Activated T-cell treated with anti-CD3 and anti-CD28 coated beads for 4 hours (primary cell): ENCODE data around the gene TIMM21.

ENCODE experiments used
- DNase-seq: peaks from one replicate; pipeline ENCODE4 v3.0.0-alpha.2; 2020

The TIMM21 gene

DNA sequence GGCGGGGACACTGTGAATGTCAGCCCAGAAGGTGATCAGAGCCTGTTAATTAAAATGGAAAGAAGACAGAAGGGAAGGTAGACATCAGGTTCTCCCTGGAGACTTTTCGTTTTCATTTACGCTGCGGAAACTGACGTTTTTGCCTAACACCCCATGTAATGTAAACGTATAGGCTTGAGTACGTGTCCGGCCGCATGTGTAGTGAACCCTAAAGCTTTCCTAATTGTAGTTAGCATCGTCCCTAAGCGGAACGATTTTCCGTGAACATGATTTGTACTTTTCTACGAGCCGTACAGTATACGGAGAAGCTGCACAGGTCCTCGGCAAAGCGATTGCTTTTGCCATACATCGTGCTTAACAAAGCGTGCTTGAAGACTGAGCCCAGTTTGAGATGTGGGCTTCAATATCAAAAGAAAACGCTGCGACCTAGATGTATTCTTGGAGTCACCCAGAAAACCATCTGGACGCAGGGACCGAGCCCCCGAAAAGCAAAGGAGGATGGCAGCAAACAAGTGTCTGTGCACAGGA lies 284 bp downstream of the TIMM21 start:
- no peak for DNase-seq

DNA sequence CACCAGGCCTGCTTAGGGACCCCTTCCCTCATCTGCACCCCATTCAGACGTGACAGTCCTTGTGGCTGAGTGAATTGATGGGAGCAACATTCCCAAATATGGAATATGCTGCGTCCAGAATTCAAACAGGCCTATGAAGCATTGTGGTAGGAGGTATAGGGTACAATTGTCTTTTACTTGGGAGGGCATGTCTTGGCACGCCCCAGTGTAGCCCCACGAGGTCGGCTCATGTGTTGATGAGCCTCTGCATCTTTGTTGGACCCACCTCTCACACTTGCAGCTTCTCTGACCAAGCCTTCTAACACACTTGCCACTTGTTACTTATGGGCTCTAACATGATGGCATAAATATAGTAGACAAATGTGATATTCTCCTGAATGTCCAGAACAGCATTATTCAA lies 1.6 kb downstream of the TIMM21 start:
- no peak for DNase-seq

DNA sequence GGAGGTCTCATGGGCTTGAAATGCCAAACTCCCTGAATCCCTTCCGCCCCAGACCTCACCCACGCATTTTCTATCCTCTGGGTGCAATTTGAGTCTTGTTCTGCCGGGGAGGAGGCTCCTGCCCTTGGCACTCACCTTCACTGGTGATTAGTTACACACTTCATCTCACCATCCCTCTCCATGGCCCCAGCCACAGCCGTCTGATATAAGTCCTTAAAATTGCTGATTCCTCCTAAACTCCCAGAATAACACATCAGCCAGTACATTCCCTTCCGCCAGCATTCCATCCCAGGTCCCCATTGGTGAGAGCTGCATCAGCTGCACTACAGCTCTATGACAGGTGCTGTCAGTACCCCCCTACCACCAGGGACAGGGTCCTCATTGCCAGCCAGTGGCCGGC lies 3.9 kb downstream of the TIMM21 start:
- DNase-seq, result no peak

DNA sequence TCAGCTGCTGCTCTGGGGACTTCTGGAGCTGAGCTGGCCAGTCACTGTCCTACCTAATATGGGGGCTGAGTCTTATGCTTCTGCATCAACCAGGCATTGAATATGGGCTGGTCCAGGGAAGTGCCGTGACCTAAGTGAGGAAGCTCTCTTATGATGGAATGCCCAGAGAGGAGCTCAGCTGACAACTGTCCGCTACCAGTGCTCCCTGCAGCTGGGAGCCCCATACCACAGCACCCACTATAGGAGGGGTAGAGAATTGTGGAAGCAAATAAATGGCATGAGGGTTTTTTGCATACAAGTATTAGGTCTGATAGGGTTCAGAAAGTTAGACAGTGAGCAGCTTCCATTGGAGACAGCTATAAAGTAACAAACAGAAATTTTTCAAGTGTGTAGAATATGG lies 4.5 kb downstream of the TIMM21 start:
- DNase-seq, result no peak

DNA sequence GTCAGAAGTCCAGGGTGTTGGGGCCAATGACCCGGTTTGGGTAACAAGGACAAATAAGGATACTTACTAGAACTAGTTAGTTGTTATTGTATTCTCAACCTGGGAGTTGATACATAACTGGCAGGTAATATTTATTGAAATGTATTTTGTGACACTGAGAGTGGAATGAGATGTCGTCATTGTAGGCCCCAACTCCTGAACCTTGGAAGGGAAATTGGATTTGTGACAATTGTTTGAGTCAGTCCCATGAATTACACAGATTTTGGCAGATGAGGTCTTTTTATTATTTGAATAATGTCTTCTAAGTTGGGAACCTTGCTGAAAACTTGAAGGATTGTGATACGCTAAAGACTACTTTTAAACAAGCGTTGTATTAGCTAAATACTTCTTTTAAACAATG lies 5.1 kb downstream of the TIMM21 start:
- no peak for DNase-seq

DNA sequence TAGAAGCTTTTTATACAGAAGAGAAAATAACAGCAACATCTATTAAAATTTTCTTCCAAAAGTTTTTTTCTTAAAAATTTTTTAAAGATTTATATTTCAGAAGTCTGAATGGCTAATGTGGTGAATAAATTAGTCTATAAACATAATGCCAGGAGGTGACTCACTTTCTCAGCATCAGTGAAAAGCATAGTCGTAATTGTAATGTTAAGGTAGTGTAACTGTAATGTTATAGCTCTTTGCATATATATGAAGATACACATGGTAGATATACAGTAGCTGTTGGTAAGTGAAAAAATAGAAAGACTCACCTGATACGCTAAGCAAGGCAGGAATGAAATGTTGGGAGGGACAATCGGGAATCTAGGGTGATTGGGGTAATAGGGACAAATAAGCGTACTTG lies 5.5 kb downstream of the TIMM21 start:
- DNase-seq, result no peak

DNA sequence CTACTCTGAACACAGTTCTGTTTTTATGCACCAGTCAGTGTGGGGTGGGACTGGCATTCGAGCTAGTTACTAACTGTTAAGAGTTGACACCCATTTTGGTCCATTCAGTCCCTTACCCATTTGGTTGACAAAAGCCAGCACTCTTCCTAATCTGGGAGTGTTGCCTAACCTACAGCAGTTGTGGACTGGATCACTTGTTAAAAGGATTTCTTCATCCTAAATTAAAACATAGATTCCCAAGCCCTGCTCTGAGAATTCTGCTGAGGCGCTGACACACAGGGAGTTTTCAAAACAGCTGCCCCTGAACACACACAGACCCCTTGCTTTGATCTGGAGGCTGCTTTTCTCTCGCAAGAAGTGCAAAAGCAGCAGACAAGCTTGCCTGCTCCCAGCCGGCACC lies 6.4 kb downstream of the TIMM21 start:
- no peak for DNase-seq

DNA sequence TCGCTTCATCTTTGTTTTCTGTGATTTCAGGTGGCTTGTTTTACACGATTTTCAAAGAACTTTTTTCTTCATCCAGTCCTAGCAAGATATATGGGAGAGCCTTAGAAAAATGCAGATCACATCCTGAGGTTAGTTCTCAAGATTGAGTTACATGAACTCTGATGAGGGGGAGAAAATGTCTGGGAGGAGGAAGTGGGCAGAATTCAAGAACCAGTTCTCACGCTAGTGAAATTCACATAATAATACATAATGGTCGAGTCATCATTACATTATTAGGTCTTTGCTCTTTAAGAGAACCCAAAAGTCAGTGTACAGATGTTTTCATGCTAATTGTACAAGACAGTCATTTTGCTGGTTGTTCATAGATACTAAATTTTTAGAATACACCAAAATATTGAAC lies 7.0 kb downstream of the TIMM21 start:
- no peak for DNase-seq

DNA sequence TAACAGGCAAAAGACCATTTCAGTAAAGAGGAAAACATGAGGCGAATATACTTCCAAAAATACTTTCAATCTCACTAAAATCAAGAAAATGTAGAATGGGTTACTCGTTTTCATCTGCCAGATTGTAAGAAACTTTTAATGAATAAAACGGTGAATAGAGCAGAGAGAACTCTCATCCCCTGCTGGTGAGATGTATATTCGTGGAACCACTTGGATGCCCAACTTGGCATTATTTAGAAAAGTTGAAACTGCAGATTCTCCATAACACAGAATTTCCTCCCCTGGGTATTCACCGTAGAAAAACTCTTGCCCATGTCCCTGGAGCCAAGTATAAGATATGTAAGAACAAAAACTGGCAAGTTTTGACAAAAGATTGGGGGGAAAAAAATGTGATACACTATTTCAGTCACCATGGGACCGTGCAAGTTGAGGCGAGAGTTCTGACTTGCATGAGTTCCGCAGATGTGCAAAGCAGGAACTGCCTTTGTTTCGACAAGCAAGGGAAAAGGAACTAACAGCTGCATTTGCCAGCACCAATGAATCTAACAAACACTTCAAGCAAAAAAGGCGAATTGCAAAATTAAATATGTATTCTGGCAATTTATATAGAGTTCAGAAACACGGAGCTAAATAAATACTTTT lies 14.8 kb downstream of the TIMM21 start:
- DNase-seq, result no peak

DNA sequence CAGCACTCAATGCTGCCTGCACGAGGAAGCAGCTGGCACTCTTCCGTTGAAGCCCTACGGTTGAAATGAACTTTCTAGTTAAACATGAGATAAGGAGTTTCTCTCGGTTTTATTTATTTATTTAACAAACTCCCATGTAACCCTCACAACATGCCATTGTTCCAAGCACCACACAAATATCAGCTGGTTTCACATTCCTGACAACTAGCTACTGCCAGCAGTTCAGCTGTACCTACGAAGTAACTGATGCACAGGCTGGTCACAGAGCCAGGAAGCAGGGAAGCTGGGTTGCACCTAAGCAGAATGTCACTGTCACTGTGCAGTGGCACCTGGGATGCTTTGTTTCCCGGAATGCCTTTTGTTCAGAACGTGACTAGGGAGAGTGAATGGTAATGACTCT lies 18.1 kb downstream of the TIMM21 start:
- DNase-seq, result no peak

DNA sequence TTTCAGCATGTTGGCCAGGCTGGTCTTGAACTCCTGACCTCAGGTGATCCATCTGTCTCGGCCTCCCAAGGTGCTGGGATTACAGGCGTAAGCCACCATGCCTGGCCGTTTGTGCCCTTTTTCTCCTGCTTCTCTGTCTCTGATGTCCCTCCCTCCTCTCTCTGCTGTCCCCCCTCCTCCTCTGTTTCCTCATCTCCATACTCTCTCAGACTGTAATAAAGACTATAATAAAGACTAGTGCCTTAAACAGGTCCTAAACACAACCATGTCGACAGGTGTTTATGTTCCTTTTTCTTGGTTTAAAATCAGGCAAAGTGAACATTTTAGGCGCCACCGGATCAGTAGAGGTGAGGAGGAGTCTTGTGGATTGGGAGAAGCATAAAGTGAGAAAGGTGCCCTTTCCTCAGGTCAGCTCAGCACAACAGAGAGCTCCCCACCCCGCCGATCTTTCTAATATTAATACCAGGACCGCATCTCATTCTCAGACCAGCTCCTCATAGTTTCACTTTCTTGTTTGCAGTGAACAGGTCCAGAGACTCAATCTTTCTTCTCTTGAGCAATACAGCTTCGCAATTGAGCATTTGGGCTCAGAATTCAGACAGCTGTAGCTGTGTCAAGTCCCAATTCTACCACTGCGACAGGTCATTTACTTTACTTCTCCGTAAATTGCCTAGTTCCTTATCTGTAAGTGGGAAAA lies 23.7 kb downstream of the TIMM21 start:
- DNase-seq, result no peak

DNA sequence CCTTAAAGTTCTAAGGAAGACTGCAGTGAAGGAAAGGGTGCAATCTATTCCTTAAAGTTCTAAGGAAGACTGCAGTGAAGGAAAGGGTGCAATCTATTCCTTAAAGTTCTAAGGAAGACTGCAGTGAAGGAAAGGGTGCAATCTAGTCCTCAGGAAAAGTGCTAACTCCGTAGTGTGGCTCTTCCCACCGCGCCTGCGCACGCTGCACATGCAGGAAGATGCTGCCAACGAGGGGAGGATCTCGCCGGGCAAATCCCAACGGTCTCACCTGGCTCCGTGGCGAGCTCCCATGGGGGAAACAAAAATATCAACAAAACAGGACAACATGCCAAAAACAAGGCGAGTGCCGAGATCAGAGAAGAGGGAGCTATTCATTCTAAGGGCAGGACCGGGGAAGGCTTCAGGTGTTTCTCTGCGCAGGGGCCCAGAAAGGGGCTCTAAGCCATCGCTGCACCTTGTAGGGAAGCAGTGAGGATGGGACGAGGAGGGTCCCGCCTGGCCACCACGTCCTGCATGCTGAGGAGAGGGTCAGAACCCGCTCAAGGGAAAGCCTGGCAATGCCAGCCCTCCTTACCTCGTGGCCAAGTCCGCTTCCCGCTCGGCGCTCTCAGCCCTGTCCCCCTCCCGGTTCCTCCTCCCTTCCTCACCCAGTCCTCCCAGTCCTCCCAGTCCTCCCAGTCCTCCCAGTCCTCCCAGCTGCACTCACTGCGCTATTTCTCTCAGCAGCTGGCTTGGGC lies 24.5 kb downstream of the TIMM21 start:
- no peak for DNase-seq

DNA sequence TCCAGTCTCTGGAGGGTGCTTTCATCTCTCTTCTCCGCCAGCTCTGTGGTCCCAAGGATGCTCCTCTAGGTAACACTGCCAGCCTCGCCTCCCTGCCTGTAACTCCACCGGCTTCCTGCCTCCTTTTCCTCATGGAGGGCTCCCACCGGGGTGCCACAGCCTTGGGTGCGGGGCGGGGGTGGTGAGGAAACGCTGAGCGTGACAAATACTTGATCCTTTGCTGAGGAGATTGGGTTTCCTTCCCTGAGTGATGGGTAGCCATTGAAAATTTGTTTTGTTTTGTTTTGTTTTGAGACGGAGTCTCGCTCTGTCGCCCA lies 25.1 kb downstream of the TIMM21 start:
- DNase-seq, result no peak

DNA sequence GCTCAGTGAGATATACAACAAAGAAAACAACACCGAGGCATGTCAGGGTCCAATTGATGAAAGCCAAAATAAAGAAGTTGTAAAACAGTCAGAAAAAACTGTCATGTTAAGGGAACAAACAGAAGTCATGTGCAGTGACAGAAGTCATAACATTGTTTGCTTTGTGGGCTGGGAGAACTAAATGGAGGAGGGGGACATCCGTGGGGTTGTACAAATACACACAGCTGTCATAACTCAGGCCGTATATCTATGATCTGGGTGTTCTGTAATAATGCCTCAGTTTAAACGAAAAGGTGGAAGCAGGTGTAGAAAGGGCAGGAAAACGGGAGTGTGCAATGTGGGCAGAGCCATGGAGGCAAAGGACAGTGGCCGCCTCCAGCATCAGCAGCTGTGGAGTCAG lies 27.3 kb downstream of the TIMM21 start:
- no peak for DNase-seq

DNA sequence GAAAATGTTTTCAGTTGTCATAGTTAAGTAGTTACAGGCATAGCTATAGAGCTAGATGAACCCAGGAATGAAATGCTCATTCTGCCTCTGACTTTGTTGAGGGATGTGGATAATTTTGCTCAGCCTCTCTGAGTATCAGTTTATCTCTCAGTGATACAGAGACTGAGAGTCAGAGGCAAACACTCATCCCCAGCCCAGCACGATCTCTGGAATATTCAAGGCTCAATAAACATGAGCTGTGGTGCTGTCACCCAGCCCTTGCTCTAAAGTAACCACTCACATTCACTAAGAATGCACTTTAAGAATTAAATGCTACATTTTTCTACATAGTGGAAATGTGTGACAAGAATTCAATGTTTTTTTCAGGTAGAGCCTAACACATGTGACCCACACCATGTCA lies 30.6 kb downstream of the TIMM21 start:
- no peak for DNase-seq

DNA sequence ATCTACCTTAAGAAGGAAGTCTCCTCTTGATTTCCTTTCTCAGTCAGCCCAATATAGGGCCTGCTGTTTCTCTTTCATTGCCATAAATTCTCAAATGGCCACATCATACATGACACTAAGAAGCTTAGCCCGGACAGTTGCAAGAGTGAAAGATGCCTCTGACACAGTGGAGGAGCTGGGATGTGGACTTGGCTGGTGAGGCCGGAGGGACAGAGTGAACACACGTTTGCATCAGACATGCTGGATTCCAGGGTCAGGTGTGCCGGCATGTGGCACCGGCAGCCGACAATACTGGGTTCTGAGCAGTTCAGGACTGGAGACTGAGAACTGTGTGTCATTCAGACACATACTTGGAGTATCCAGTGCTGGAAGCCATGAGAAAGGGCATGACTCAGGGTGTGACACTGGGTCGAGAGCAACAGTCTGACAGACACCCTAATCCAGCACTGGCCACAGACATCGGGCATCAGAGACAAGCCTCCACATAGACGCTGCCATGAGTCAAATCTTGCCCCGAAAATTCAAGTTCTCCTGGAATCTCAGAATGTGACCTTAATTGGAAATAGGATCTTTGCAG lies 31.4 kb downstream of the TIMM21 start:
- no peak for DNase-seq

DNA sequence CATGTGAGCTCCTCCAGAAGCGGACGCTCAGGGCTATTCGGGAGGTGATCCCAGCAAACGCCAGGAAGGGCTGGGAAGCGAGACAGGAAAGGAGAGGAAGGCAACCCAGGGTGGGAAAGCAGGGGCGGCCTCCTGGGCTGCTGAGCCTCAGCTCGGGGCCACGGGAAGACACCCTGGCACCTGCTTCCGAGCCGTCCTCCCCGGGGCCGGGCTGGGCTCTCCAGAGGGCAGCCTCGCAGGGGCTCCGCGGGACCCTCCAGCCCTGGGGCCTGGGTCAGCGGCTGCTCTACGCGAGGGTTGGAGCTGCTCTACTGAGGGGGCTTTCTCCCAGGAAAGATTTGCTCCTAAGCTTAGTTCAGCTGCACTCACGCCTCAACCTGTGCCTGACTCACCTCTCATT lies 34.0 kb downstream of the TIMM21 start:
- no peak for DNase-seq

DNA sequence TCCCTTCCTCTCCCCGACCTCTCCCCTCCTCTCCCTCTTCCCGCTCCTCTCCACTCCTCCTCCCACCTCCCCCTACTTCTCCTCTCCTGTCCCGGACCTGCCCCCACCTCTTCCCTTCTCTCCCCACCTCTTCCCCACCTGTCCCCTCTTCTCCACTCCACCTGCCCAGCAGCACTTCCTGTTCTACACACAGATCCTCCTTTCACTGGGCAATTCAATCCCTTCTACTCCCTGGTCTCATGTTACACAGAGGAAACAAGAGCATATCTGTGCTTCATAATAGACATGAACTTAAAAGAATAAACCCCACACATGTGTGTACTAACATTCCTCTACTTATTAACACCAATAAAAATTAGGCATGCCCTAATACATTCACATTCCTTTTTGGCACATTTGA lies 34.8 kb downstream of the TIMM21 start:
- DNase-seq, result no peak

DNA sequence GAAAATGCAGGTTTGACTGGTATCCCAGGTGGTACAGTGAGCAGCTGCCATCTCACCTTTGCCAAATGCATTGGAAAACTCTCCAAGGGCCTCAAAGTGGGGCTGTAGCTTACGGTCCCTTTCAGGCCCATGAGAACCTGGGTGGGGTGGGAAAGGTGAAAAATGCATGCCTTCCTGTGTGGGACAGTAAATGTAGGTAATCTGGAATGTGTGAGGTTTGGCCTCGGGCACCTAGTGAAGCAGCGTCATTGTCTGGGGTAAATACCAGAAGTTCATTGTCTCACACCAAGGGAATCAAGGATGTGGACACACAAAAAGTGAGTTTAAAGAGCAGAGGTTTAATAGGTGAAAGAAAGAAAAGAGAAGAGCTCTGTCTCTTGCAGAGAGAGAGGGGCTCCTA lies 36.6 kb downstream of the TIMM21 start:
- no peak for DNase-seq

DNA sequence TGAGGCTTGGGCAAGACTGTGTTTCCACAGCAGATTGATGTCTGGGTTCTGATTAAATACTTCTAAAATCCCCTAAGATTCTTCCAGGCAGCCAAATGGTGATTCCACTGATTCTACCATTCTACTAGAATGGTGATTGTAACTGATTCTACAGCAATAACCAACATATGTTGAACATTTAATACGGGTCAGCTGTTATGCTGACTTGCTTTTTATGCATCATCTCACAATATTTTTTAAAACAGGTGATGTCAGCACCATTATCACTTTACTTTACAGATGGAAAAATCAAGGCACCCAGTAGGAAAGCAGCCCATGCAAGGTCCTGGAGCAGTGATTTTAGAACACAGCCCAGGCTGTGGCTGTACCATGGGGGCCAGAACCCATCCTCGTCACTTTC lies 37.5 kb downstream of the TIMM21 start:
- no peak for DNase-seq

DNA sequence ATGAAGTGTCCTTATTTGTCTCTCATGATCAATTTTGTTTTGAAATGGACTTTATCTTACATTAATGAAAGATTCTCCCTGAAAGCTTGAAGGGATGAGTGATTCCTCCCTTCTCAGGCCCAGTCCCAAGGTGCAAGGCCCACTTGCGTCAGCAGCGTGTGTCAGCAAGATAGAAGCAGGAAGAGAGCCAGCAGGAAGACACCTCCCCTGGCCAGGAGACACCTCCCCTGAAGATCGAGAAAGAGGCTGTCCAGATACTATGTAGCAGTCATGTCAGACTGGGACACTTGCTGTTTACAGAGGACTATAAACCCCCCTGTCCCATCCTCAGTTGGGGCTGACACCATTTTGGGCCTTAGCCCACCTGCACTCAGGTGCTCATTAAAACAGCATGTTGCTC lies 38.3 kb downstream of the TIMM21 start:
- no peak for DNase-seq

DNA sequence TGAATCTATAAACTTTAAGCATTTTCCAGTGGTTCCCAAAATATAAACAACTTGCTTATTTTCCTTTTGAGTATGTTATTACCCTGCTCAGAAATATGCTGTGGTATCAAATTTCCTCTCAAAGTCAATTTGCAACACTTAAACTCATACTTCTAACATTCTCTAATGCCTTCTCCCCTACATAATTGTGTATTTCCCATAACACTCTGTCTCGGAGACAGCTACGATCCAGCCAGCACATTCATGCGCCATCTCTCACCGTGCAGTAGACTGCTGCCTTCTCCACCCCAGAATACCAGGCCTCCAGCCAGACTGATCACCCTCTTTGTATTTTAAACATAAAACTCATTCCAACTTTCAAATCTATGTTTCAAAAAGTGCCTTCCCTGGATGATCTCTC lies 41.8 kb downstream of the TIMM21 start:
- no peak for DNase-seq

DNA sequence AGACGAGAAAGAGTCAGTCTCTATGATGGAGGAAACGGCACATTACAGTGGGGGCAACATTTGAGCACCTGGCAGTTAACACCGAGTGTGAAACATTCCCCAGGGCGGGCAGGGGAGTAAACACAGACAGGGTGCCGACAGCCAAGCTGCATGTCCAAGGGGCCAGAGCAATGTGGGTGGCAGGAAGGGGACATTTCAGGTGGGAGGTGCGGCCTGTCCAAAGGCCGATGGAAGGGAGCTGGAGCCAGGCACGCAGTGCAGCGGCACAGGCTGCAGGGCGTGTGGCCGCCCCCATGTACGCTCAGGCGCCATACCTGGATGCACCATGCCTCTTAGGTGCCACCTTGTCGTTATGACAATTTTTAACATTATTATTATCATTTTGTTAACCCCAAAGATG lies 43.3 kb downstream of the TIMM21 start:
- DNase-seq, result no peak

DNA sequence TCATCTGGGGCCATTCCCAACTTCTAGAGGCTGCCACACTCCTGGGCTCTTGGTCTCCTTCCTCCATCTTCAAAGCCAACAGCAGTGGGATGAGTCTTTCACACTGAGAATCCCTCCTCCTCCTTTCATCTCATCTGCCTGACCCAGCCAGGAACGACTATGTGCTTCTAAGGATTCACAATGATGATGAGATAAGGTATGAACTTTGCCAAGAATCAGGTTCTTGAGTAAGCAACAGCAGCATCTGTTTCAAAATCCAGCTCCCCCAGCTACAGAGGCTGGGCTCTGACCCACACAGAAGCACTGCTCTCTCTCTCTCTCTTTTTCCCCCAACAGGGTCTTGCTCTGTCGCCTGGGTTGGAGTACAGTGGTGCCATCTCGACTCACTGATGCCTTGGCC lies 46.4 kb downstream of the TIMM21 start:
- DNase-seq, result no peak
